MCF 10A (cell line): Measurements from ENCODE around the gene LRRC75A. TPM values are rescaled to one million over a fixed set of nuclear protein-coding genes. Genes with fewer than 3 reads are reported as not detected.

Experiments used
- BruUV-seq: library from RNA; stranded (reverse); fragments of 400-500 nt; replicated peaks from 2 replicates; lab custom pipeline; 2021; lab: Mats Ljungman, UMichigan
- CTCF ChIA-PET: fragments of 300-600 bp; sonication (Branson Sonifier 250); formaldehyde crosslinking; extraction: SDS; loops from one replicate; lab custom pipeline; 2021; ENCODE audit warnings: antibody characterized with exemption, inconsistent platforms; lab: Yijun Ruan, JAX
- POLR2A ChIA-PET: fragments of 300-600, 350-650 bp; sonication (Branson Sonifier 250); formaldehyde crosslinking; extraction: SDS; loops from one replicate; lab custom pipeline; 2020; ENCODE audit warnings: antibody characterized with exemption, inconsistent platforms; lab: Yijun Ruan, JAX
- DNase-seq: peaks from one replicate; pipeline ENCODE4 v3.0.0-alpha.2; 2018; ENCODE audit not compliant: unreplicated experiment
- H3K27ac Mint-ChIP-seq: one replicate; pipeline ENCODE4 v1.8.0; 2022; ENCODE audit warnings: mild to moderate bottlenecking, low read depth, mixed read lengths; ENCODE audit not compliant: unreplicated experiment
- H3K27me3 Mint-ChIP-seq: one replicate; pipeline ENCODE4 v1.8.0; 2022; ENCODE audit warnings: mixed read lengths; ENCODE audit not compliant: insufficient read depth, unreplicated experiment
- H3K36me3 Mint-ChIP-seq: one replicate; pipeline ENCODE4 v1.8.0; 2022; ENCODE audit warnings: mild to moderate bottlenecking, moderate library complexity, mixed read lengths; ENCODE audit not compliant: insufficient read depth, unreplicated experiment
- H3K4me1 Mint-ChIP-seq: one replicate; pipeline ENCODE4 v1.8.0; 2022; ENCODE audit warnings: mixed read lengths; ENCODE audit not compliant: insufficient read depth, unreplicated experiment
- H3K4me3 Mint-ChIP-seq: one replicate; pipeline ENCODE4 v1.8.0; 2022; ENCODE audit warnings: mild to moderate bottlenecking, moderate library complexity, mixed read lengths; ENCODE audit not compliant: unreplicated experiment
- H3K9me3 Mint-ChIP-seq: one replicate; pipeline ENCODE4 v1.8.0; 2022; ENCODE audit warnings: mixed read lengths; ENCODE audit not compliant: unreplicated experiment
- intact Hi-C: fragments of 100-400 bp; cut with micrococcal nuclease; formaldehyde crosslinking; loops from 2 replicates; pipeline ENCODE4 v1.14.1; 2022
- total RNA-seq: library from RNA; stranded (reverse); gene quantifications from 2 replicates; pipeline ENCODE4 v1.2.3, GENCODE V29; 2022
- TF ChIP-seq, protein P1 (sequence below): fragments of 200-600 bp; IDR thresholded peaks from one replicate; pipeline ENCODE4 v1.8.0; 2022; ENCODE audit warnings: antibody characterized with exemption, mild to moderate bottlenecking; ENCODE audit not compliant: unreplicated experiment

LRRC75A gene
- total RNA-seq, 1 experiment from 2014 or later = 0.30 TPM

DNA sequence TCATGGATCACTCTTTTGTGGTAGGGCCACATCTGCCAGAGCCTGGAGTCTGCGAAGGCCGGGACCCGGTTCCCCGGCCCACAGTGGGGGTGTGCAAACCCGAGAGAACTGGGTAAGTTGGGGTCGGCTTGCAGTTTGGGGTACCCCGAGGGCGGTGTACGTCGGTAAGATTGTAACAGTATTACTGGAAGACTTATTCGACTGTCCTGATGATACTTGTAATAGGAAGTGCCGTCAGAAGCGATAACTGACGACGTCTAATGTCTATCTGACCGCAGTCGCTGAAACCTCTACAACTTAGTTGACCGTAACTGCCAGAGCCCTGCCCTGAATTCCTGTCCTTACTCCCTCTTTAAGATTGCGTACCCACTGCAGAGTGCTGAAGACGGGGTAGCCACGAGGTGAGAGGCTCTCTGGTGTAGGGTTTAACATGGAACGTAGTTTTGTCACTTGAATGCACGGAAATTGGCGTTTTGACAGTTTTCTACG, 52.6 kb downstream of the LRRC75A start:
- DNase-seq = no peak
- Mint-ChIP-seq H3K4me1 (peaks cover 21% of the 10 kb centered on the region), H3K27me3 (no peaks in the 10 kb centered on the region), H3K4me3 (peak overlapping the region; percentile 88), H3K36me3 (peaks cover 62% of the 10 kb centered on the region), H3K9me3 (no peaks in the 10 kb centered on the region), H3K27ac (peak overlapping the region; percentile 99)
- BruUV-seq = TSS peak; percentile 64
- CTCF ChIA-PET = interaction anchor here (1.0 to 7.2 kb wide), 6 partner anchors 13 to 82 kb away, joined by 5 to 59 read pairs (median 6); no protein-coding TSS in a partner anchor
- POLR2A ChIA-PET = interaction anchor here (0.5 to 8.4 kb wide), 30 partner anchors 8 to 846 kb away, joined by 3 to 238 read pairs (median 8); partner anchors contain the start of genes CENPV, LRRC75A, NCOR1 and PIGL
- TF ChIP-seq, protein P1, sequence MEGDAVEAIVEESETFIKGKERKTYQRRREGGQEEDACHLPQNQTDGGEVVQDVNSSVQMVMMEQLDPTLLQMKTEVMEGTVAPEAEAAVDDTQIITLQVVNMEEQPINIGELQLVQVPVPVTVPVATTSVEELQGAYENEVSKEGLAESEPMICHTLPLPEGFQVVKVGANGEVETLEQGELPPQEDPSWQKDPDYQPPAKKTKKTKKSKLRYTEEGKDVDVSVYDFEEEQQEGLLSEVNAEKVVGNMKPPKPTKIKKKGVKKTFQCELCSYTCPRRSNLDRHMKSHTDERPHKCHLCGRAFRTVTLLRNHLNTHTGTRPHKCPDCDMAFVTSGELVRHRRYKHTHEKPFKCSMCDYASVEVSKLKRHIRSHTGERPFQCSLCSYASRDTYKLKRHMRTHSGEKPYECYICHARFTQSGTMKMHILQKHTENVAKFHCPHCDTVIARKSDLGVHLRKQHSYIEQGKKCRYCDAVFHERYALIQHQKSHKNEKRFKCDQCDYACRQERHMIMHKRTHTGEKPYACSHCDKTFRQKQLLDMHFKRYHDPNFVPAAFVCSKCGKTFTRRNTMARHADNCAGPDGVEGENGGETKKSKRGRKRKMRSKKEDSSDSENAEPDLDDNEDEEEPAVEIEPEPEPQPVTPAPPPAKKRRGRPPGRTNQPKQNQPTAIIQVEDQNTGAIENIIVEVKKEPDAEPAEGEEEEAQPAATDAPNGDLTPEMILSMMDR = no peak
- intact Hi-C loops = loop anchor here (2.0 kb wide), 1 partner anchor 59 kb away; the partner anchor contains the start of gene UBB

DNA sequence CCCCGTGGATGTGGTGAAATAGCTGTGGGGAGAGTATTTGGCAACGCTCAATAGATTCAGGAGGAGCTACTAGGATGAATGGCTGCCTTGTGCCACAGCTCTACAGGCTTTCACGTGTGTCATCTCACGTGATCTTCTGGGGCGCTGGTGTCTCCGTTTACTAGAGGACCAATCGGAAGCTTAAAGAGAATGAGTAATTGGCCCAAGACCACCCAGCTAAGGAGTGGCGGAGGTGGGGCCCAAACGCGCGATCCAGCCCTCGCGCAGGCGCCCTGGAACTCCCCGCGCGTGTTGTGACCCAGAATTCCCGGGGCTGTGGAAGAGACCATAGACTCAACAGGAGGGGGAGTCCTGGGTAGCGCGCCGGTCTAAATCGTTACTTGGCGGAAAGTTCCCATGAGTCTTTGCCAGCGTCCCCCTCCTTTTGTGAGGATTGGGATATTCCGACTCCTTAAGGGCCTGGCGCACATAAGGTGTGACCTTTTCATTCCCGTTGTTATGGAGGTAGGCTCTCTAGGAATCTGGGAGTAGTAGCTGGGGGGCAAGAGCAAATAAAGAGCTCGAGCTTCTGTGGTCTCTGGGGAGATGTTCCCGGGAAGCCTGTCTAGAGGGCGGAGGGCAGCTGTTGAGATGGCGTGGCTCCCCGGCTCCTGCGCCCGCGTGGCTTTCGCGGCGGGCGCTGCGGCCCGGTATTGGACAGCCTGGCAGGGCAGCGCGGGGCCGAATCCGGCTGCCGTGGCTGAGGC, 53.3 kb downstream of the LRRC75A start:
- H3K4me3 Mint-ChIP-seq = peak overlapping the region; percentile 88
- no TSS peak for BruUV-seq
- CTCF ChIA-PET = interaction anchor here (0.8 to 7.2 kb wide), 12 partner anchors 10 to 553 kb away, joined by 3 to 59 read pairs (median 5); no protein-coding TSS in a partner anchor
- no peaks in the 10 kb centered on the region for H3K9me3 Mint-ChIP-seq
- TF ChIP-seq, protein P1 = no peak
- intact Hi-C loops = loop anchor here (2.0 kb wide), 1 partner anchor 58 kb away; the partner anchor contains the start of gene UBB
- H3K27me3 Mint-ChIP-seq = no peaks in the 10 kb centered on the region
- H3K4me1 Mint-ChIP-seq = peaks cover 21% of the 10 kb centered on the region
- peaks cover 56% of the 10 kb centered on the region for H3K36me3 Mint-ChIP-seq
- H3K27ac Mint-ChIP-seq = peak overlapping the region; percentile 99
- peak; percentile 100 for DNase-seq
- POLR2A ChIA-PET = interaction anchor here (0.5 to 8.4 kb wide), 52 partner anchors 8 to 440 kb away, joined by 3 to 238 read pairs (median 4); partner anchors contain the start of genes CENPV, LRRC75A, NCOR1 and PIGL

DNA sequence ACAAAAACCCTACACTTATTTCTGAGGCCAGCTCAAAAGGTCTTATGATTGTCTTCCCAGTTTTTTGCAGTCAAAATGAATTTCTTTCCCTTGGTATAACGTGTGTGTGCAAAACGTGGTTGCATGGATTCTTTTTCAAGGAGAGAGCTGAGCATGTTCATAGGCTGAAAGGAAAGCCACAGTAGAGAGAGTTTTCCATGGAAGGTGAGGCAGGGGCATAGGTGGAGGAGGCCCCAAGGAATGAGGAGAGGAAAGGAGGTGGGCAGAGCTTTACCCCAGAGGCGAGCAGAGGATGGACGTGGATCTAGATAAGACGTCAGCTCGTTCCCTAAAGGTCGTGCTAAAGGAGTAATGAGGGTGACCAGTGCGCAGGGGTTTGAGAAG, 53.8 kb downstream of the LRRC75A start:
- TSS peak; percentile 92 for BruUV-seq
- no peak for DNase-seq
- H3K27me3 Mint-ChIP-seq = no peaks in the 10 kb centered on the region
- TF ChIP-seq, protein P1 = no peak
- intact Hi-C loops = loop anchor here (2.0 kb wide), 1 partner anchor 57 kb away; the partner anchor contains the start of gene UBB
- peaks cover 50% of the 10 kb centered on the region for H3K36me3 Mint-ChIP-seq
- no peaks in the 10 kb centered on the region for H3K9me3 Mint-ChIP-seq
- CTCF ChIA-PET = interaction anchor here (0.8 to 7.2 kb wide), 10 partner anchors 9 to 554 kb away, joined by 3 to 59 read pairs (median 5); no protein-coding TSS in a partner anchor
- H3K27ac Mint-ChIP-seq = peak overlapping the region; percentile 99
- H3K4me1 Mint-ChIP-seq = peaks cover 21% of the 10 kb centered on the region
- peak overlapping the region; percentile 88 for H3K4me3 Mint-ChIP-seq
- POLR2A ChIA-PET = interaction anchor here (0.6 to 8.4 kb wide), 49 partner anchors 8 to 439 kb away, joined by 3 to 238 read pairs (median 5); partner anchors contain the start of genes CENPV, LRRC75A, NCOR1 and PIGL
